ENCODE measurements around the gene FSD1.

The FSD1 gene

GRCh38 chr19:4365791-4366665 lies 61.6 kb downstream of the FSD1 start:
- DNase-seq (ENCODE audit: low spot score), result no peak

- DNase-seq (ENCODE audit: low spot score), result no peak
Observed at GRCh38 chr19:4366666-4367335, 62.4 kb downstream of the FSD1 start.

DNA sequence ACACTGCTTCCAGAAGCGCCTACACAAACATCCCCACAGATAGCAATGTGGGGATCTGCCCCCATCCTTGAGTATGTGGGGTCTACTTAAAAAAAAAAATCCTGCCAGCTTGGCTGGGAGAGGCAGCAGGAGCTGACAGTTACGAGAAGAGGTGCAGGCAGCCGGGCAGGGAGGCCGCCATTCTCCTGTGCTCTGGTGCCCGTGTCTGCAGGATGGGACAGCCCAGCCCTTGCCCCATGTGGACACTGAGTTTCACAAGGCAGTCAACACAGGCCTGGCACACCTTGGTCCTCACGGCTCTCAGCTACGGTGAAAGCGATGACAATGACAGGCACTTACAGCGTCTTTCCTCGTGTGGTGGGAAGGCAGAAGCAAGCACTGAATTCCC lies 62.9 kb downstream of the FSD1 start:
- no peak for DNase-seq (ENCODE audit: low spot score)

DNA sequence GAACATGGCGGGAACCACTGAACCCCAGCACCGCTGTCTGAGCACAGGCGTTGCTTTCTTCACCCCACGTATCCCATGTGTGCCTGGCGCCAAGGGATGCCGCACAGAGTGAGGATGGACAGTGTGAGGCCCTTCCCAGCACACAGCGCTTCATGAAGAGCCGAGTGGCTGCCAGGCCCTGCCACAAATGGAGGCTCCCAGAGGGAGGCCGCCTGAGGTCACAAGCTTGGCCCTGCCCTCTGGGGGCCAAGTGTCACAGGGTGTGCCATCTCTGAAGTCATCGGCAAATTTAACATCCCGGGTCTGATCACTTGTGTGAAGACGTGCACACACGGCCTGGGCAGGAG lies 63.4 kb downstream of the FSD1 start:
- no peak for DNase-seq (ENCODE audit: low spot score)

DNA sequence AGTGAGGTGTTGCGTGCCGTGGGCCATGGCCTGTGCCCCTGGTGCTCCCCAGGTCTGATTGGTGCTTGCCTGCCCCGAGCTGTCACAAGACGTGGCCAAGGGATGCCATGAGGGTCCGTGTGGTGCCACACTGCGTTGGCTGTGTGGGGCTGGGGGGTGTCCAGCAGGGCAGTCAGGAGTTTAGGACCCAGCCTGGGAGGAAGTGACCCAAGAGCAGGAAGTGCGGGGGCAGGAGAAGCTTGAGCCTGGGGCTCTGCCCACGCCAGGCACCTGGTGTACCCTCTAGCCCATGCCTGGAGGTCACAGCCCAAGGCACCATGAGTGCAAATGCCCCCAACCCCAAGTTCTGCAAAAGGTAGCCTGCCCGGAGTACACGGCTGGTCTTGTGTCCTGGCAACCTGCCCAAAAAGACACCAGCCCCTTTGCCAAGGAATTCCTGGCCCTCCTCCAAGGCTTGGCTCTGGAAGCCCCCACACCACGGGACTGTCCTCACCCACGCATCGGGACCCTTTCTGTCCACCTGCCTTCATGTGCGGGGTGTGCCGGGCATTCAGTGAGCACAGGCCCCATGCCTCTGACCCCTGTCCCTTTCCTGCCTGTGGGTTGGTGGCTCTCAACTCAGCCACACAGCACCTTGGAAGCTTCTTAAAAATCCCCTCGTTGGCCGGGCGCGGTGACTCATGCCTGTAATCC lies 63.9 kb downstream of the FSD1 start:
- DNase-seq (ENCODE audit: low spot score), result no peak

- no peak for DNase-seq (ENCODE audit: low spot score)
Observed at GRCh38 chr19:4369109-4369887, 64.9 kb downstream of the FSD1 start.

GRCh38 chr19:4369888-4370260 lies 65.5 kb downstream of the FSD1 start:
- DNase-seq (ENCODE audit: low spot score), result no peak

- DNase-seq (ENCODE audit: low spot score), result no peak
Observed at GRCh38 chr19:4370418-4371041, 66.1 kb downstream of the FSD1 start.

DNA sequence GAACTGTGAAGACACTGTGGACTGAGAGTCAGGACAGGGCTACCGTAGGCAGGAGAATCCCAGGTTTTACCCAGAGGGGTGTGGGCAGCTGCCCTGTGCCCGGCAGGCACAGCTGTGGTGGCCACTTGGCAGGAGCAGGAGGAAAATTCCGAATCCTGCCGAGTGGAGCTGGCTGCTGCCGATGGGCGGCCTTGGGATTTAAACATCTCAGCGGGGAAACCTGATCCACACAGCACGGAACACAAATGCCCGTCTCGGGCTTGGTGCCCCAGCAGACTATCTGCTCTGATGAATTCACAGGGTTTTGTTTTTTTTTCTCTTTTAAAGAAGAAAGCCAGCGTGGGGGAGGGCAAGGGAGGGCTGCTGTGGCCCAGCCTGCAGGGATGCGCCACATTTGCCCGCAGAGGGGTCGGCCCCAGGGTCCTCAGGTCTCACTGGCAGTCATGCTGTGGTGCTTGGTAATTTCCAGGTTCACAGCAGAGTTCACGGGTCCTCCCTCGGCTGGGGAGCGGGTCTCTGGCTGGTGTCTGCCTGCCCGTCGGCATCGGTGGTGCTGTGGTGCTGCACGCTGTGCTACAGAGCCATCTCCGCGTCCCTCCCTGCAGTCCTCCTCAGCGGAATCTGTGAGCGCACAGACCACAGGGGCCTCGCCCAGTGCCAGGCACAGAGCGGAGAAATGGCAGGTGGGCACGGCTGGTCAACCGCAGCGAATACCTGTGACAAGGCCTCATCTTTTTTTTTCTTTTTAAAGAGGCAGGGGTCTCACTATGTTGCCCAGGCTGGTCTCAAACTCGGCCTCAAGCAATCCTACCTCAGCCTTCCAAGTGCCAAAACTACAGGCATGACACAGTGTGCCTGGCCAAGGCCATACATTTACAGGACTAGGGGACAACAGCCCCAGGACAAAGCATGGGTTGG lies 67.1 kb downstream of the FSD1 start:
- no peak for DNase-seq (ENCODE audit: low spot score)

GRCh38 chr19:4372165-4373012 lies 68.0 kb downstream of the FSD1 start:
- no peak for DNase-seq (ENCODE audit: low spot score)

GRCh38 chr19:4373013-4373367 lies 68.6 kb downstream of the FSD1 start:
- DNase-seq (ENCODE audit: low spot score), result no peak

All from left forelimb (tissue), 1 donor.